H9 (cell line): ENCODE results near the gene TMEM51. TPM values are rescaled to one million over a fixed set of nuclear protein-coding genes. Genes with fewer than 3 reads are reported as not detected.

Experiments
- DNase-seq: peaks from one replicate; pipeline ENCODE4 v3.0.0-alpha.2; 2017
- H2AFZ ChIP-seq: one replicate; pipeline ENCODE4 v1.6.1; 2013; ENCODE audit warnings: mild to moderate bottlenecking, low read length, control low read depth, moderate library complexity
- H2AK5ac ChIP-seq: 2 replicates; pipeline ENCODE4 v1.6.1; 2013; ENCODE audit warnings: low read length, control low read depth, mixed read lengths; ENCODE audit not compliant: insufficient read length
- H2BK120ac ChIP-seq: one replicate; pipeline ENCODE4 v1.6.1; 2013; ENCODE audit warnings: low read depth, mild to moderate bottlenecking, low read length, control low read depth, inconsistent platforms; ENCODE audit not compliant: poor library complexity, severe bottlenecking
- H2BK12ac ChIP-seq: 2 replicates; pipeline ENCODE4 v1.6.1; 2013; ENCODE audit warnings: low read length, control low read depth, mixed read lengths, low read depth; ENCODE audit not compliant: insufficient read length
- H2BK15ac ChIP-seq: 2 replicates; pipeline ENCODE4 v1.6.1; 2013; ENCODE audit warnings: low read depth, low read length, control low read depth
- H2BK20ac ChIP-seq: one replicate; pipeline ENCODE4 v1.6.1; 2013; ENCODE audit warnings: low read depth, mild to moderate bottlenecking, low read length, control low read depth, inconsistent platforms; ENCODE audit not compliant: poor library complexity, severe bottlenecking
- H2BK5ac ChIP-seq: 2 replicates; pipeline ENCODE4 v1.6.1; 2013; ENCODE audit warnings: low read length, control low read depth, mixed read lengths; ENCODE audit not compliant: insufficient read length
- H3K14ac ChIP-seq: 2 replicates; pipeline ENCODE4 v1.6.1; 2013; ENCODE audit warnings: low read length, control low read depth; ENCODE audit not compliant: insufficient read depth
- H3K18ac ChIP-seq: 2 replicates; pipeline ENCODE4 v1.6.1; 2013; ENCODE audit warnings: low read depth, mild to moderate bottlenecking, mixed read lengths, low read length, control low read depth; ENCODE audit not compliant: insufficient read length
- H3K23ac ChIP-seq: 2 replicates; pipeline ENCODE4 v1.6.1; 2013; ENCODE audit warnings: low read length, control low read depth, mixed read lengths, low read depth; ENCODE audit not compliant: insufficient read length
- H3K23me2 ChIP-seq: 2 replicates; pipeline ENCODE4 v1.6.1; 2013; ENCODE audit warnings: low read depth, mild to moderate bottlenecking, mixed read lengths, low read length, control low read depth; ENCODE audit not compliant: insufficient read length, poor library complexity, severe bottlenecking
- H3K27ac ChIP-seq: 2 replicates; pipeline ENCODE4 v1.5.1; 2013; ENCODE audit warnings: low read length, control low read depth, mixed read lengths, low read depth; ENCODE audit not compliant: insufficient read length
- H3K27me3 ChIP-seq: 2 replicates; pipeline ENCODE4 v1.6.1; 2013; ENCODE audit warnings: low read length, control low read depth, inconsistent platforms; ENCODE audit not compliant: insufficient read depth
- H3K4ac ChIP-seq: 2 replicates; pipeline ENCODE4 v1.6.1; 2013; ENCODE audit warnings: low read depth, mild to moderate bottlenecking, control low read depth, inconsistent platforms, low read length, moderate library complexity
- H3K4me1 ChIP-seq: 2 replicates; pipeline ENCODE4 v1.6.1; 2013; ENCODE audit warnings: low read length, control low read depth, inconsistent platforms; ENCODE audit not compliant: insufficient read depth
- H3K4me2 ChIP-seq: 2 replicates; pipeline ENCODE4 v1.6.1; 2013; ENCODE audit warnings: low read length, control low read depth, mixed read lengths; ENCODE audit not compliant: insufficient read length, insufficient read depth
- H3K56ac ChIP-seq: 2 replicates; pipeline ENCODE4 v1.6.1; 2013; ENCODE audit warnings: low read depth, mild to moderate bottlenecking, mixed read lengths, low read length, control low read depth; ENCODE audit not compliant: insufficient read length
- H3K79me1 ChIP-seq: 2 replicates; pipeline ENCODE4 v1.6.1; 2013; ENCODE audit warnings: low read depth, mild to moderate bottlenecking, moderate library complexity, low read length, control low read depth, inconsistent platforms; ENCODE audit not compliant: insufficient read depth, poor library complexity, severe bottlenecking
- H3K79me2 ChIP-seq: 2 replicates; pipeline ENCODE4 v1.6.1; 2013; ENCODE audit warnings: low read length, control low read depth, inconsistent platforms; ENCODE audit not compliant: insufficient read depth
- H3K9ac ChIP-seq: 2 replicates; pipeline ENCODE4 v1.6.1; 2013; ENCODE audit warnings: low read length, control low read depth, mixed read lengths; ENCODE audit not compliant: insufficient read length; ENCODE audit errors: extremely low read depth
- H3K9me3 ChIP-seq: one replicate; pipeline ENCODE4 v1.6.1; 2013; ENCODE audit warnings: low read depth, low read length, inconsistent platforms; ENCODE audit not compliant: control insufficient read depth
- H3T11ph ChIP-seq: one replicate; pipeline ENCODE4 v1.6.1; 2013; ENCODE audit warnings: mild to moderate bottlenecking, low read length, control low read depth, inconsistent platforms
- H4K20me1 ChIP-seq: one replicate; pipeline ENCODE4 v1.6.1; 2013; ENCODE audit not compliant: control insufficient read depth, insufficient read length, insufficient read depth
- H4K5ac ChIP-seq: 2 replicates; pipeline ENCODE4 v1.6.1; 2013; ENCODE audit warnings: low read depth, mild to moderate bottlenecking, mixed read lengths, low read length, control low read depth; ENCODE audit not compliant: insufficient read length
- H4K8ac ChIP-seq: replicated peaks from 2 replicates; pipeline ENCODE4 v1.6.1; 2013; ENCODE audit warnings: low read length, control low read depth, mixed read lengths, low read depth; ENCODE audit not compliant: insufficient read length
- H4K91ac ChIP-seq: 2 replicates; pipeline ENCODE4 v1.6.1; 2013; ENCODE audit warnings: low read depth, mild to moderate bottlenecking, moderate library complexity, mixed read lengths, low read length, control low read depth; ENCODE audit not compliant: insufficient read length
- H3K27ac Mint-ChIP-seq, 3 experiments: 2 replicates in 2 of 3; 3 replicates in 1 of 3; pipeline ENCODE4 v1.8.0; 2020 to 2021; ENCODE audit warnings: mixed read lengths in 3 of 3, mild to moderate bottlenecking in 1 of 3, moderate library complexity in 1 of 3
- H3K27me3 Mint-ChIP-seq: 2 replicates; pipeline ENCODE4 v1.8.0; 2021; ENCODE audit warnings: low read depth, mild to moderate bottlenecking, moderate library complexity, mixed read lengths
- H3K36me3 Mint-ChIP-seq, 3 experiments: 2 replicates in 2 of 3; 3 replicates in 1 of 3; pipeline ENCODE4 v1.8.0; 2020 to 2021; ENCODE audit warnings: low read depth in 3 of 3, mixed read lengths in 3 of 3; ENCODE audit not compliant: insufficient read depth in 1 of 3
- H3K4me1 Mint-ChIP-seq, 2 experiments: 2 replicates each; pipeline ENCODE4 v1.8.0; 2020; ENCODE audit warnings: mixed read lengths in 2 of 2
- H3K4me3 Mint-ChIP-seq, 2 experiments: 2 replicates in 1 of 2; 3 replicates in 1 of 2; pipeline ENCODE4 v1.8.0; 2020 to 2021; ENCODE audit warnings: mild to moderate bottlenecking in 2 of 2, mixed read lengths in 2 of 2, moderate library complexity in 1 of 2
- H3K9me3 Mint-ChIP-seq, 2 experiments: 2 replicates in 1 of 2; 3 replicates in 1 of 2; pipeline ENCODE4 v1.8.0; 2020; ENCODE audit warnings: mild to moderate bottlenecking in 2 of 2, mixed read lengths in 2 of 2, moderate library complexity in 1 of 2
- CTCF ChIP-seq: fragments of 200-600 bp; sonication (generic); conservative IDR thresholded peaks from 3 replicates; pipeline ENCODE4 v1.8.0; 2021; ENCODE audit warnings: antibody characterized with exemption, mild to moderate bottlenecking
- WGBS: extraction: QIAGEN DNeasy Blood & Tissue Kit; methylation state at CpG from one replicate; pipeline ENCODE4 v1.1.7; 2013; ENCODE audit warnings: missing lambda C conversion rate, low lambda C conversion rate, mixed read lengths; ENCODE audit not compliant: insufficient read length; ENCODE audit errors: extremely low coverage; 5-methylcytosine and 5-hydroxymethylcytosine counted together
- total RNA-seq: library from RNA; stranded (reverse); gene quantifications from 2 replicates; pipeline ENCODE4 v1.2.1, GENCODE V29; 2021

Gene TMEM51
- total RNA-seq, 1 experiment from 2014 or later = 4.6 TPM

GRCh38 chr1:15219280-15220023, 65.9 kb downstream of the TMEM51 start:
- H3K4me1 ChIP-seq = no peaks in the 10 kb centered on the region
- H3K4me3 Mint-ChIP-seq = no peak overlapping the region
- H2BK20ac ChIP-seq = no peak overlapping the region
- WGBS = no CpG with 5 or more reads among the region's 22 CpGs
- H3K9me3 Mint-ChIP-seq = peaks cover 12 to 17% of the 10 kb centered on the region in 2 experiments
- H3K9me3 ChIP-seq = no peaks in the 10 kb centered on the region
- no peak overlapping the region for H4K91ac ChIP-seq
- no peak overlapping the region for H3T11ph ChIP-seq
- H2BK5ac ChIP-seq = no peak overlapping the region
- H3K27ac ChIP-seq = no peak overlapping the region
- H3K27ac Mint-ChIP-seq = no peak overlapping the region
- H2AK5ac ChIP-seq = no peak overlapping the region
- no peaks in the 10 kb centered on the region for H3K79me2 ChIP-seq
- no peaks in the 10 kb centered on the region for H3K27me3 Mint-ChIP-seq
- H3K27me3 ChIP-seq = no peaks in the 10 kb centered on the region
- no peak overlapping the region for H3K4ac ChIP-seq
- no peak for DNase-seq
- no peak for TF ChIP-seq CTCF
- no peak overlapping the region for H2BK15ac ChIP-seq
- no peaks in the 10 kb centered on the region for H3K23me2 ChIP-seq
- H4K5ac ChIP-seq = no peak overlapping the region
- H3K56ac ChIP-seq = no peak overlapping the region
- H3K14ac ChIP-seq = no peak overlapping the region
- H2BK120ac ChIP-seq = no peak overlapping the region
- no peak overlapping the region for H4K8ac ChIP-seq
- H3K9ac ChIP-seq = no peak overlapping the region
- no peak overlapping the region for H3K23ac ChIP-seq
- no peaks in the 10 kb centered on the region for H4K20me1 ChIP-seq
- no peak overlapping the region for H2AFZ ChIP-seq
- H3K79me1 ChIP-seq = no peaks in the 10 kb centered on the region
- H3K18ac ChIP-seq = no peak overlapping the region
- H2BK12ac ChIP-seq = no peak overlapping the region
- peaks cover 29 to 35% (median 29%) of the 10 kb centered on the region in 3 experiments for H3K36me3 Mint-ChIP-seq
- peaks cover 7 to 8% of the 10 kb centered on the region in 2 experiments for H3K4me1 Mint-ChIP-seq
- H3K4me2 ChIP-seq = no peak overlapping the region
